Kidney (tissue), 14 donors: ENCODE data around the gene NGDN. TPM values are rescaled to one million over a fixed set of nuclear protein-coding genes. Genes with fewer than 3 reads are reported as not detected.
A peak's percentile ranks its signal among the peaks of the same experiment; 100 is the strongest.

Source experiments
- DNase-seq, 5 donors: peaks; one replicate each; pipeline ENCODE4 v3.0.0-alpha.2; 2013 to 2020
- FAIRE-seq: peaks from 2 replicates; lab custom pipeline; 2012; peaks lifted over from hg19 to GRCh38; lab: Jason Lieb, UNC
- H3K27ac ChIP-seq, 2 donors: one replicate each; pipeline ENCODE4 v1.7.0; 2013; ENCODE audit warnings: low read depth in 2 of 2, low read length in 2 of 2, inconsistent platforms in 1 of 2
- H3K27me3 ChIP-seq: one replicate; pipeline ENCODE4 v1.7.1; 2013; ENCODE audit warnings: low read length, inconsistent platforms; ENCODE audit not compliant: control insufficient read depth, insufficient read depth
- H3K36me3 ChIP-seq, 3 donors: one replicate each; pipeline versions ENCODE4 v1.7.0 to v1.7.1; 2013; ENCODE audit warnings: low read length in 3 of 3, control low read depth in 1 of 3, inconsistent platforms in 1 of 3; ENCODE audit not compliant: insufficient read depth in 3 of 3, control insufficient read depth in 2 of 3
- H3K4me1 ChIP-seq, 3 donors: one replicate each; pipeline versions ENCODE4 v1.7.0 to v1.7.1; 2013; ENCODE audit warnings: low read length in 3 of 3, inconsistent platforms in 1 of 3, low read depth in 1 of 3; ENCODE audit not compliant: control insufficient read depth in 2 of 3, insufficient read depth in 2 of 3
- H3K4me3 ChIP-seq, 3 donors: one replicate each; pipeline versions ENCODE4 v1.7.0 to v1.8.1; 2013; ENCODE audit warnings: low read length in 3 of 3, control low read depth in 1 of 3, inconsistent platforms in 1 of 3
- H3K9ac ChIP-seq, 3 donors: one replicate each; pipeline versions ENCODE4 v1.7.0 to v1.7.1; 2013; ENCODE audit warnings: low read length in 3 of 3, control low read depth in 1 of 3, inconsistent platforms in 1 of 3
- H3K9me3 ChIP-seq, 3 donors: one replicate each; pipeline versions ENCODE4 v1.7.0 to v1.7.1; 2013; ENCODE audit warnings: low read length in 3 of 3, control low read depth in 1 of 3, inconsistent platforms in 1 of 3; ENCODE audit not compliant: control insufficient read depth in 2 of 3, insufficient read depth in 1 of 3
- intact Hi-C: fragments of 100-400 bp; cut with DNase I; formaldehyde crosslinking; loops from one replicate; pipeline ENCODE4 v1.11.1; 2022
- polyA plus RNA-seq: library from polyadenylated mRNA; stranded (reverse); fragments of 350-450 nt; fragmentation: Illumina TruSeq; extraction: RNeasy Lipid Tissue Mini Kit (QIAGEN cat#74804); gene quantifications from one replicate; pipeline ENCODE4 v1.2.3, GENCODE V29; 2014; ENCODE audit warnings: low read depth, low replicate concordance; ENCODE audit not compliant: insufficient read depth
- total RNA-seq: library from RNA; stranded (reverse); fragmentation: NEBNext Ultra II Directional; extraction: Animal tissue kit (Norgen Biotek cat#: 25700); gene quantifications from one replicate; pipeline ENCODE4 v1.2.1, GENCODE V29; 2021
- TF ChIP-seq, protein P1 (sequence below): IDR thresholded peaks from 3 replicates; pipeline ENCODE4 v1.5.1; 2012; ENCODE audit warnings: mild to moderate bottlenecking, moderate library complexity, borderline replicate concordance; ENCODE audit not compliant: insufficient read depth; ENCODE audit errors: extremely low read depth
- donor health status: control.
- donor health status: control.
- donor health status: control.
- donor health status: control.
- donor health status: control.
- donor health status: DM: yes; HTN: yes; CAD: no.
- donor health status: Normal renal cell carcinoma (clear cell type).

The NGDN gene
- total and polyA plus RNA-seq, 2 donors from 2014 or later, result 35.6 to 37.6 TPM

DNA sequence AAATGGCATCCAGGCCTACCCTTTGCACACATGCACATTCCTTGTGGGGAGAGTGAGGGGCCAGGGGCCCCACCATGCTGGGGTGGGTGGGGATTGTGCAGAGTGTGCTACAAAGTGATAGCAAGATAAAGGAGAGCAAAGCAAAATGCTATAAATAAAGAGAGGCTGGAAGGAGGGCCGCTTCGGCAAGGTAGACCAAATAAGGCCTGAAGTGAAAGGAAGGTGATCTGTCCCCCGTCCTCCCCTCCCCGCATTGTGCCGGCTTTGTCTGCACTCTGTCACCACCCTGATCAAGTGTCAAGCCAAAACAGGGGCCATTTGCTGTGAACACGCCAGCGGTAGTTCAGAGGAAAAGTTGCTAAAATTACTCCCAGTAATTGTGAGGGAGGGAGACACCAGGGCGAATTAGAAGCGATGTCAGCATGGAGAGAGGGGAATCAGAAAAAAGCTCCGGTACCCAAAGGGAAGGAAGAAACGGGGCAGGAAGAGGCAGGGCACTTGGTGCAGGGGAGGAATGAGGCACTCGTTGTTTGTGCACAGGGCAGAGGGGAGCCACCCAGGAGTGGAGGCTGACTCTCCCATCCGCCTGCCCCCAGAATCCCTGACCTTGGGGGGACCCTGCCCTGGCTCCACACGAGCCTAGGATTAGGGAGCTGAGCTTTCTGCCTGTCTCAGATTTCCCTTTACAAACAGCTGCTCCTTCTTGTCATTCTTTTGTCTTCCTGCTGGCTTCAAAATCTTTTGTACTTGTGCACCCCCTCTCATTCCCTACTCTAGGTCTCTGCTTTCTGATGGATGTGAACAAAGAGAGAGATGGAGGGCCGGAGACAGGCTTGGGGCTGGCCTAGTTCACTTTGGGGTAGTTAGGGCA lies 31.2 kb upstream of the NGDN start:
- no peak overlapping the region for H3K9ac ChIP-seq
- TF ChIP-seq, protein P1, sequence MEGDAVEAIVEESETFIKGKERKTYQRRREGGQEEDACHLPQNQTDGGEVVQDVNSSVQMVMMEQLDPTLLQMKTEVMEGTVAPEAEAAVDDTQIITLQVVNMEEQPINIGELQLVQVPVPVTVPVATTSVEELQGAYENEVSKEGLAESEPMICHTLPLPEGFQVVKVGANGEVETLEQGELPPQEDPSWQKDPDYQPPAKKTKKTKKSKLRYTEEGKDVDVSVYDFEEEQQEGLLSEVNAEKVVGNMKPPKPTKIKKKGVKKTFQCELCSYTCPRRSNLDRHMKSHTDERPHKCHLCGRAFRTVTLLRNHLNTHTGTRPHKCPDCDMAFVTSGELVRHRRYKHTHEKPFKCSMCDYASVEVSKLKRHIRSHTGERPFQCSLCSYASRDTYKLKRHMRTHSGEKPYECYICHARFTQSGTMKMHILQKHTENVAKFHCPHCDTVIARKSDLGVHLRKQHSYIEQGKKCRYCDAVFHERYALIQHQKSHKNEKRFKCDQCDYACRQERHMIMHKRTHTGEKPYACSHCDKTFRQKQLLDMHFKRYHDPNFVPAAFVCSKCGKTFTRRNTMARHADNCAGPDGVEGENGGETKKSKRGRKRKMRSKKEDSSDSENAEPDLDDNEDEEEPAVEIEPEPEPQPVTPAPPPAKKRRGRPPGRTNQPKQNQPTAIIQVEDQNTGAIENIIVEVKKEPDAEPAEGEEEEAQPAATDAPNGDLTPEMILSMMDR, result no peak
- no peak overlapping the region for H3K27ac ChIP-seq
- no peak overlapping the region for H3K4me3 ChIP-seq
- FAIRE-seq, result no peak
- H3K36me3 ChIP-seq, result no peaks in the 10 kb centered on the region
- peaks cover 0 to 7% (median 4%) of the 10 kb centered on the region in 3 donors for H3K4me1 ChIP-seq
- intact Hi-C loops, result no loop called here
- no peaks in the 10 kb centered on the region for H3K9me3 ChIP-seq
- no peaks in the 10 kb centered on the region for H3K27me3 ChIP-seq
- peak in 4 of 5 donors; percentile 29 to 78 (median 60) for DNase-seq

DNA sequence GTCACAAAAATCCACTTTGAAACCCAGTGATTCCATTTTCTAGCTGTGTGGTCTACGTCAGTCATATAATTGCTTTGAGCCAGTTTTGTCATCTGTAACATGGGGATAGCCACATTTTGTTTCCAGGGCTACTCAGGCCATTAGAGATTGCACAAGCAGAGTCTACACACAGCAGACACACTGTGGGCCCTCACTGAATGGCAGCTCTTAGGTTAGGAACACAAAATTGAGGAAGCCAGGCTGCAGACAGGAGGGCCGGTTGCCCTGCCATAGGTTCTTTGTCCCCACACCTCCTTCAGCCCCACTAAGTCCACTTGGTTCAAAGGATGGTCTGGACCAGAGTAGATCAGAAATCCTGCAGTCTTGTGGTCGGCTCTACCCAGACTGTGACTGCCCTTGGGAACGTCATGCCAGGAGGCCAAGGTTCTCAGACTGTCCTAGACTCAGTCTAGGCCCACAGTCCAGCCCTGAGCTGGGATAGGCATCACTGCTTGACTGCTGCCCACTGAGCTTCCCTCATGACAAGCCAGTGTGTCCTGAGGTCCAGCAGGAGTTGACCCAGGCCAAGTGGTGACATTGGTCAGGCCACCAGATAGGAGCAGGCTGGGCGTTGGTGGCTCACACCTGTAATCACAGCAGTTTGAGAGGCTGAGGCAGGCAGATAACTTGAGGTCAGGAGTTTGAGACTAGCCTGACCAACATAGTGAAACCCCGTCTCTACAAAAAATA lies 30.2 kb upstream of the NGDN start:
- TF ChIP-seq, protein P1, result no peak
- no peak overlapping the region for H3K27ac ChIP-seq
- H3K36me3 ChIP-seq, result no peaks in the 10 kb centered on the region
- H3K4me1 ChIP-seq, result peaks cover 0 to 7% (median 4%) of the 10 kb centered on the region in 3 donors
- no peaks in the 10 kb centered on the region for H3K9me3 ChIP-seq
- no peak overlapping the region for H3K9ac ChIP-seq
- H3K4me3 ChIP-seq, result no peak overlapping the region
- DNase-seq, result peak in 2 of 5 donors; percentile 2 to 24
- intact Hi-C loops, result no loop called here
- H3K27me3 ChIP-seq, result no peaks in the 10 kb centered on the region
- no peak for FAIRE-seq

DNA sequence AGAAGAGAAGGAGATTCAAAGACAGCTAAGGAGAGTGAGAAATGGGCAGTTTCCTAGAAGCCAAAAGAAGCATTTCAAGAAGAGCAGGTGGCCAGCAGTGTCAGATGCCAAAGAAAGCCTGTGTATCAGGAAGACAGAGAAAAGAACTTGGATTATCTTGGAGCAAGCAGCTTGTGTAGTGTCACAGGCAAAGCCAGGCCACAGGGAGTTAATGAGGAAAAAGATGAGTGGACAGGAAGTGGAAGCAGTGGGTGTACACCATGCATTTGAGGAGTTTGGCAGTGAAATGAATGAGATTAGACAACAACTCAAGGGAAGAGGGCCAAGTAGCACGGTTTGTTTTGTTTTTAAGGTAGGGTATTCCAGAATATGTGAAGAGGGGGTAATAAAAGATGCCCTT lies 28.4 kb upstream of the NGDN start:
- Histone ChIP-seq H3K9me3 (no peaks in the 10 kb centered on the region), H3K4me1 (peaks cover 0 to 6% (median 4%) of the 10 kb centered on the region in 3 donors), H3K36me3 (no peaks in the 10 kb centered on the region), H3K4me3 (no peak overlapping the region), H3K9ac (no peak overlapping the region), H3K27me3 (no peaks in the 10 kb centered on the region), H3K27ac (no peak overlapping the region)
- TF ChIP-seq, protein P1, result no peak
- no peak for FAIRE-seq
- peak in 1 of 5 donors; percentile 5 for DNase-seq
- intact Hi-C loops, result no loop called here
